Muscle layer of duodenum (tissue), 2 donors: ENCODE results near the gene STAP2.

Source experiments
- H3K27ac ChIP-seq: one replicate; pipeline ENCODE4 v1.7.0; 2013; ENCODE audit warnings: mild to moderate bottlenecking, low read length
- H3K27me3 ChIP-seq: one replicate; pipeline ENCODE4 v1.7.0; 2013; ENCODE audit warnings: low read depth, mild to moderate bottlenecking, control low read depth, low read length
- H3K36me3 ChIP-seq, 2 donors: one replicate each; pipeline ENCODE4 v1.7.0; 2013; ENCODE audit warnings: low read length in 2 of 2, control low read depth in 1 of 2, mild to moderate bottlenecking in 1 of 2; ENCODE audit not compliant: insufficient read depth in 2 of 2, control insufficient read depth in 1 of 2
- H3K4me1 ChIP-seq, 2 donors: one replicate each; pipeline ENCODE4 v1.7.0; 2013; ENCODE audit warnings: low read length in 2 of 2, mild to moderate bottlenecking in 2 of 2, control low read depth in 1 of 2, moderate library complexity in 1 of 2; ENCODE audit not compliant: insufficient read depth in 2 of 2, control insufficient read depth in 1 of 2
- H3K4me3 ChIP-seq, 2 donors: one replicate each; pipeline ENCODE4 v1.7.0; 2013; ENCODE audit warnings: low read length in 2 of 2, low read depth in 1 of 2, mild to moderate bottlenecking in 1 of 2
- H3K9me3 ChIP-seq, 2 donors: one replicate each; pipeline ENCODE4 v1.7.0; 2013; ENCODE audit warnings: low read length in 2 of 2, control low read depth in 1 of 2, mild to moderate bottlenecking in 1 of 2; ENCODE audit not compliant: control insufficient read depth in 1 of 2
- donor health status: healthy.

Gene STAP2

DNA sequence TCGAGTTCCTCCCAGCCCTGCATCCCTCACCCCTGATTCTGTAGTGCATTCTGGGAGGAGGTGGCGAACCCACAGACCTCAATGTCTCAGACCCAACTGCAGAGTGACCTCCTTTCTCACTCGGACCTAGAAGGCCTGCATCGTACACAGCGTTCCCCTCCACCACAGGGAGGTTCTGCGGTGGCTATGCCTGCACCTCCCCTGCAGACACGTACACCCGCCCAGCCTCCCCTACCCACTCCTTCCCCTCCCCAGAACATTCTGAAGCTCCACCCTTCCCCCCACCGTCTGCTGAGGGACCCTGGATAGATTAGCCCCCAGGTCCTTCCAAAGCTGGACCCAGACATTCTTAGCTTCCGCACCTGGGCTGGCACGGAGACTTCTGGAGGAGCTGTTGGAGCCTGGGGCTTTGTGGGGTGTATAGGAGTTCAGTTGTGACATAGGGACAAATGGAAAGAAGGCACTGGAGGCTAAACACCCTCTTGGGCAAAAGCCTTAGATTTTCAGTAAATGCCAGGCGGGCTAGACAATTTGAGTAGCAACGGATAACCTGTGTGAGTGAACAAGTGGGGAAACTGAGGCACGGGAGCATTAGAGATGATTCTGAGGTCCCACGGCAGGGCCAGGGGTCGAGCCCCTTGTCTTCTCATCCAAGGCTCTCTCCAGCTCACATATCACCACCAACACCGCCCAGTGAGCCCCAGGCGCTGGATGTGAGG, 34.6 kb downstream of the STAP2 start:
- Histone ChIP-seq H3K27me3 (peaks cover 4% of the 10 kb centered on the region), H3K4me3 (peak overlapping the region in 1 of 2 donors; percentile 44), H3K36me3 (no peaks in the 10 kb centered on the region), H3K27ac (no peak overlapping the region), H3K4me1 (peaks cover 0 to 8% of the 10 kb centered on the region in 2 donors), H3K9me3 (no peaks in the 10 kb centered on the region)

DNA sequence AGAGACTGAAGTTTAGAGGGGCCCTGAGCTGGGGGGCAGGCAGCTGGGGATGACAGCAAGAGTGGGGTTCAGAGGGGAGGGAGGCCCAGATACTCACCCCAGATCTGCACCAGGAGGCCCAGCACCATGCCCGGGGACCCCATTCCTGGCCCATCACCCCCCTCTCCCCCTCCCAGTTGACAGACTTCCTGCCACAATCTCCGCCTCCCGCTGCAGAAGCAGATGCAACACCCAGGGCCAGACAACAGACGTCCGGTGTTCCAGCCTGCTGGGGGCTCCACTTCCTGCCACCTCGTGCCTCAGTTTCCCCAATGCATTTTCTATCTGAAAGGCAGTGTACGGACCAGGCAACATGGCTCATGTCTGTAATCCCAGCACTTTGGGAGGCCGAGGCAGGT, 36.4 kb downstream of the STAP2 start, which contains the start of gene TMIGD2:
Gene TMIGD2, minus strand, starts transcription at position 147 of the 398 bp plus-strand sequence. Its CDS starts 4 bp downstream, at position 143.
- Histone ChIP-seq H3K36me3 (no peaks in the 10 kb centered on the region), H3K4me1 (peaks cover 0 to 8% of the 10 kb centered on the region in 2 donors), H3K27ac (no peak within 1 kb of the TSS), H3K4me3 (no peak within 1 kb of the TSS), H3K9me3 (no peaks in the 10 kb centered on the region), H3K27me3 (peaks cover 4% of the 10 kb centered on the region)

DNA sequence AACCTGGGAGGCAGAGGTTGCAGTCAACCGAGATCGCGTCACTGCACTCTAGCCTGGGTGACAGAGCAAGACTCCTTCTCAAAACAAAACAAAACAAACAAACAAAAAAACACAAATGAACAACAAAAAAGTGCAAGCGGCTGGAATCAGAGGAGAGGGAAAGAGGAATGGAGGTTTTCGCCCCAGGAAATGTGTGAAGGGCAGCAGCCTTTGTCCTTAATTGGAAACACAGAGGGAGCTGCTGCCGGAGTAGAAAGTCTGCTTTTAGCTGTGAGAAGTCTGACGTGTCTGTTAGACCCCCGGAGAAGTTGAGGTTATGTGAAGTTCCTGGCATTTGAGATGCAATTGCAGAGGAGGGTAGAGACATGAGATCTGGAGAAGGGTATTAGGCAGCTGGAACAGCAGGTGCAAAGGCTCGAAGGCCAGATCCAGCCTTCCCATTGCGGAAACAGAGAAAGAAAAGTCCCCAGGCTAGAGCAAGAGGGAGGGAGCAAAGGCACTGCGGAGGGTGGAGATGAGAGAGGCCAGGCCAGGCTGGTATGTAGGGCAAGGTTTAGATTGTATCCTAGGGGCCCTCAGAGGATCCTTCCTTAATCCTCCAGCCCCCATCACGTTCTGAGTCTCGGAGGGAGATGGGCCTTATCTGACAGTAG, 36.9 kb downstream of the STAP2 start:
- Histone ChIP-seq H3K27ac (no peak overlapping the region), H3K9me3 (no peaks in the 10 kb centered on the region), H3K4me1 (peaks cover 0 to 8% of the 10 kb centered on the region in 2 donors), H3K36me3 (no peaks in the 10 kb centered on the region), H3K4me3 (no peak overlapping the region), H3K27me3 (peaks cover 4% of the 10 kb centered on the region)

DNA sequence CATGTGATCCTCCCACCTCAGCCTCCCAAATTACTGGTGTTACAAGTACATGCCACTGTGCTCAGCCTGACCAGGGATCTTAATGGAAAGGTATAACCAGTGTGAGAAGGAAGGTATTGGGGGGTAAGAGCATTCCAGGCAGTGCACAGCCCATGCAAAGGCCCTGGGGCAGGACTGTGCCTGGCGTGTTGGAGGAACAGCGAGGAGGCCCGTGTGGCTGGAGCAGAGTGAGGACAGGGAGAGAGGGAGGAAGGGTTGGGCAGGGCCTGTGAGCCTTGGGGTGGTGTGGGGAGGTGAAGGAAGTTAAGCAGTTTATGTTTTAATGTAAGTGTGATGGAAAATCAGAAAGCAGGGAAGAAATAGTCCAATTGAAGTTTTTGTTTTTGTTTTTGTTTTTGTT, 38.0 kb downstream of the STAP2 start:
- no peak overlapping the region for H3K4me3 ChIP-seq
- no peaks in the 10 kb centered on the region for H3K9me3 ChIP-seq
- H3K4me1 ChIP-seq: peaks cover 0 to 8% of the 10 kb centered on the region in 2 donors
- no peak overlapping the region for H3K27ac ChIP-seq
- no peaks in the 10 kb centered on the region for H3K36me3 ChIP-seq
- H3K27me3 ChIP-seq: peaks cover 4% of the 10 kb centered on the region

DNA sequence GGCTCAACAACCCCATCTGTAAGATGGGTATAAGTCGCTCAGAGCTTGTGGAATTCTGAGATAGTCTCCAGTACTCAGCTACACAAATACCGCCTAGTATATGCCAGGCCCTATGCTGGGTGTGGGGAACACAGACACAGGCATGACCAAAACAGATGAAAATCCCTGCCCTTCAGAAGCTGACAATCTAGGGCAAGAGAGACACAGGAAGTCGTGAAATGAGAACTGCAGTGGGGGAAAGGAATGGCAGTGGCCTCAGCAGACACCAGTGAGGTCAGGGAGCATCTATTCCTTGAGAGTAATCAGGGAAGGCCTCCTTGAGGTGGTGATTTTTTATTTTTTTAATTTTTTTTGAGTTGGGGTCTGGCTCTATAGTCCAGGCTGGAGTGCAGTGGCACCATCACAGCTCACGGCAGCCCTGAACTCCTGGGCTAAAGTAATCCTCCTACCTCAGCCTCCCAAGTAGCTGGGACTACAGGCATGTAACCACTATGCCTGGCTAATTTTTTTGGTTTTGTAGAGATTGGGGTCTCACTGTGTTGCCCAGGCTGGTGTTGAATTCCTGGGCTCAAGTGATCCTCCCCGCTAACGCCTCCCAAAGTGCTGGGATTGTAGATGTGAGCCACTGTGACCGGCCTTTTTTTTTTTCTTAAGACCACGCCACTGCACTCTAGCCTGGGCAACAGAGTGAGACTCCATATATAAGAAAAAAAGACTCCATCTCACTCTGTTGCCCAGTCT, 39.6 kb downstream of the STAP2 start:
- Histone ChIP-seq H3K36me3 (no peaks in the 10 kb centered on the region), H3K9me3 (no peaks in the 10 kb centered on the region), H3K27me3 (peaks cover 2% of the 10 kb centered on the region), H3K4me3 (no peak overlapping the region), H3K27ac (no peak overlapping the region), H3K4me1 (peaks cover 0 to under 1% of the 10 kb centered on the region in 2 donors)

DNA sequence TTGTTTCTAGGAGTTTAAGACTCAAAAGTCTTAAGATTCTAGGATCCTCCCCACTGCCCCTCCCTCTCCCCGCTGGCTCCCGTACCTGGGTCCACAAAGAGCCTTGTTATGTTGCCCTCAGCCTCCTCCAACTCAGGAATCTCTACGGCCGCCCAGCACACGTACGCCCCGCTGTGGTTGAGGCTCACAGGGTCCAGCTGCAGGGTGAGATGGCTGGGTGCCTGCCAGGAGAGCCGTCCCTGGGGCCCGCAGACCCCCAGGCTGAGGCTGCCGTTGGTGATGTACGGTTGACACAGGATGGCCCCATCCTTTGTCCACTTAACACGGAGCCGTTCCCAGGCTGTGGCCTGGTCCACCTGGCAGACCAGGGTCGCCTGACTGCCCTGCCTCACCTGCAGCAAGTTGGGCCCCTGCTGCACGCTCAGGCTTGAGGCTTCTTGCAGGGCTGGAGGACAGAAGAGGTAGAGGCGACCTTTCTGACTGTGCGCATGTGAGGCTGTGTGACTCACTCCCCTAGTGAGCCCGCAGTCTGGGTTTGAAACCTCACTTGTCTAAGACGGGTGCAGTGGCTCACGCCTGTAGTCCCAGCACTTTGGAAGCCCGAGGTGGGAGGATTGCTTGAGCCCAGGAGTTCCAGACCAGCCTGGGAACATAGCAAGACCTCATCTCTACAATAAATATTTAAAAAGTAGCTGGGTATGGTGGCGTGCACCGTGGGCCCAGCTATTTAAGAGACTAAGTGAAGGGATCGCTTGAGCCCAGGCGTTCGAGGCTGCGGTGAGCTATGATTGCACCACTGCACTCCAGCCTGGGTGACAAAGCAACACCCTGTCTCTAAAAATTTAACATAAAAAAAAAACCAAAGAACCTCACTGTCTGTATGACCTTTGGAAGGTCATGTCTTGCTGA, 40.5 kb downstream of the STAP2 start:
- H3K4me3 ChIP-seq: no peak overlapping the region
- no peak overlapping the region for H3K27ac ChIP-seq
- no peaks in the 10 kb centered on the region for H3K27me3 ChIP-seq
- no peaks in the 10 kb centered on the region for H3K36me3 ChIP-seq
- no peaks in the 10 kb centered on the region for H3K4me1 ChIP-seq
- no peaks in the 10 kb centered on the region for H3K9me3 ChIP-seq

DNA sequence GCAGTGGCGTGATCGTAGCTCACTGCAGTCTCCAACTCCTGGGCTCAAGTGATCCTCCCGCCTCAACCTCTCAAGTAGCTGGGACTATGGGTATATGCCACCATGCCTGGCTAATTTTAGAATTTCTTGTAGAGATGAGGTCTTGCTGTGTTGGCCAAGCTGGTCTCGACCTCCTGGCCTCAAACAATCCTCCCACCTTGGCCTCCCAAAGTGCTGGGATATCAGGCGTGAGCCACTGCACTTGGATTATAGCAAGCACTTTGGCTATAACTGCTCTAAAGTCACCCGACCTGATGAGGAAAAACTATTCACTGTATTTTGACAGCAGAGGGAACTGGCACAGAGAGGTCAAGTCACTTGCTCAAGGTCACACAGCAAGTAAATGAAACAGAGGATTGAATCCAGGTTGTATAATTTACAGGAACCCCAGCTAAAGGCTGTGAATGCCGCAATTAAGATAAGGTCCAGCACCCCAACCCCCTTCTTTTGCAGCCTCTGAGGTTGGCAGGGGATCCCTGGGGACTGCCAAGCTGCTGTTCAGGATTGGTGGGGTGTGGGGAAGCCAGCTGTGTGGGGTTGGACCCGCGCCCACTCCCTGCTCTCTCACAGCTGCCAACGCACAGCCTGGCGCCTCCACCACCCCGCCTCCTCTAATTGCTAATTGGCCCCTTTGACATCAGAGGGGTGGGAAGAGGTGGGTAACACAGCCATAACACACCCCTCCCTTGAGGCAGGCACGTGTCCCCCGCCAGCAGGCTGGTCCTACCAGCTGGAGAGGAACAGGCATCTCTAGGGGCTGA, 42.5 kb downstream of the STAP2 start:
- no peaks in the 10 kb centered on the region for H3K27me3 ChIP-seq

DNA sequence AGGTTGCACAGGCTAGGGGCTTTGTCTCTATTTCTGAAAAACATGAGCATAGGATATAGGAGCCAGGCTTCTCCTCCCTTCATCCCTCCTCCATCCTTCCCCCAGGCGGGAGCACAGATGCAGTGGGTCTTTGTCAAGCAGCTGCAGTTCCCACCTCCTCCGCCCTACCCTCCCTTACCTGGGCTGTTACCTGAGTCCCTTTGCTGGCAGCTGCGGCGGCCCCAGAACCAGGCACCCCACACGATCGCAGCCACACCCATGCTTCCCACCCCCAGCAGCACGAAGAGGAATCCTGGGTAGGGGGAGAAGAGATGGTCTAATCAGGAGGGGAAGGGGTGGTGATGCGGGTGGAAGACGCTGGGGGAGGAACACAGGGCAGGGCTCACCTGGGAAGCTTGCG, 44.2 kb downstream of the STAP2 start:
- Histone ChIP-seq H3K27me3 (no peaks in the 10 kb centered on the region), H3K4me3 (no peak overlapping the region), H3K36me3 (no peaks in the 10 kb centered on the region), H3K4me1 (no peaks in the 10 kb centered on the region), H3K9me3 (no peaks in the 10 kb centered on the region), H3K27ac (no peak overlapping the region)

More for the DNA sequence above, 42.5 kb downstream of the STAP2 start:
- Histone ChIP-seq H3K9me3 (no peaks in the 10 kb centered on the region), H3K4me1 (no peaks in the 10 kb centered on the region), H3K27ac (no peak overlapping the region), H3K36me3 (no peaks in the 10 kb centered on the region), H3K4me3 (no peak overlapping the region)

DNA sequence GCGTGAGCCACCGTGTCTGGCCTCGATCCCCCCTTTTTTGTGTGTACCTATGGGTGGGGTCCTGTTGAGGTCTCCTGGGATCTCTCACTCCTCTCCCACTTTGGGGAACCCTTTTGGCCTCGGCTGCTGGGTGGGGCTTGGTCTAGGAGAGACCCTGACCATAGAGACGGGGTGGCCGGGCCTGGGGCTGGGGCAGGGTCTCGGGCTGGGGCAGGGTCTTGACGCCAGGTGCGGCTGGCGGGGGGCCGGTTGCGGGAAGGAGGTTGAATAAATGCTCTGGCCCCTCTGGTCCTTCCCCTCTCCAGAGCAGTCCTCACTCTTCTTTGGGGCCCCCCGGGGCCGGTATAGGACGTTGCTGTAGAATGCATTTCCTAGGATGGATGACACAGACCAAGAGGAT, 46.1 kb downstream of the STAP2 start:
- H3K4me1 ChIP-seq: no peaks in the 10 kb centered on the region
- no peak overlapping the region for H3K27ac ChIP-seq
- no peaks in the 10 kb centered on the region for H3K9me3 ChIP-seq
- H3K27me3 ChIP-seq: no peaks in the 10 kb centered on the region
- no peak overlapping the region for H3K4me3 ChIP-seq
- H3K36me3 ChIP-seq: no peaks in the 10 kb centered on the region

DNA sequence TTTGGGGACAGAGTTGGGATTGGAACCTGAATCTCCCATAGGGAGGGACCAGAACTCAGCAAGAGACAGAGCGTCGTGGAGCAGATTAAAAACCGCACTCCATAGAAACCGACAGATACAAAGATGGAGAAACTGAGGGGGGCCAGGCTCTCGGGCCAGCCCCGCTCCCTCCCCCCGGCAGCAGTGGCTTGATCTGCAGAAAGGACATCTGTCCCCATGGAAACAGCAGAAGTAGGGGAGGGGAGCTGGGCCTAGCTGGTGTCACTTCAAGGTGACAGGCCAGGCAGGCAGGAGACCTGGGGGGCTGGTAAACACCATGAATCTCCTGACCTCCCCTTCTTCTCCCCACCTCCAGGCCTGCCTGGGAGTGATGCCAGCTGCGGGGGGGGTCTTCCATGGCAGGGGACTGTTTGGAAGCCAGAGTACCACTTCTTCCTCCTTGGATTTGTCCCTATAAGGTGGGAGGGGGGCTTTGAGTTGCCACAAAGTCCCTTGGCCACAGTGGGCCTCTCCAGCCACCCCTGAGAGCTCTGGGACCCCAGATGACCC, 47.4 kb downstream of the STAP2 start:
- no peaks in the 10 kb centered on the region for H3K4me1 ChIP-seq
- H3K4me3 ChIP-seq: no peak overlapping the region
- H3K36me3 ChIP-seq: no peaks in the 10 kb centered on the region
- H3K27ac ChIP-seq: no peak overlapping the region
- H3K9me3 ChIP-seq: no peaks in the 10 kb centered on the region
- no peaks in the 10 kb centered on the region for H3K27me3 ChIP-seq
